Right renal cortex interstitium (tissue), 3 donors: Measurements from ENCODE around the gene CCDC142. TPM values are rescaled to one million over a fixed set of nuclear protein-coding genes. Genes with fewer than 3 reads are reported as not detected.
"Not testable (repeated sequence)": the region's sequence is repeated elsewhere in the genome, so short reads cannot be mapped to it uniquely, and the experiment has no call there.

Experiments
- DNase-seq, 3 donors: peaks; one replicate each; pipeline ENCODE4 v3.0.0-alpha.2; 2013; ENCODE audit warnings: low read depth in 3 of 3, low spot score in 2 of 3
- polyA plus RNA-seq, 3 donors: library from polyadenylated mRNA; unstranded; fragments of 120-200 nt; gene quantifications; one replicate each; pipeline ENCODE4 v1.2.1, GENCODE V29; 2013; ENCODE audit not compliant: insufficient read length in 3 of 3

CCDC142 gene
- polyA plus RNA-seq, 3 donors = 7.7 to 10.6 (median 10.1) TPM

- DNase-seq = no peak
Observed at GRCh38 chr2:74500578-74500946, 17.8 kb upstream of the CCDC142 start.

GRCh38 chr2:74499940-74500577 is 17.3 kb upstream of the CCDC142 start:
- no peak for DNase-seq

GRCh38 chr2:74499267-74499939 is 16.6 kb upstream of the CCDC142 start, which contains the start of gene LBX2:
Gene LBX2, minus strand, starts transcription at chr2:74499603. Its CDS starts 66 bp downstream, at chr2:74499537.
- no peak for DNase-seq

GRCh38 chr2:74498500-74499266 is 15.9 kb upstream of the CCDC142 start:
- DNase-seq = no peak

- DNase-seq = no peak
Observed at GRCh38 chr2:74497777-74498499, 15.1 kb upstream of the CCDC142 start.

- no peak for DNase-seq
Observed at GRCh38 chr2:74496997-74497776, 14.4 kb upstream of the CCDC142 start.

GRCh38 chr2:74495440-74495839 is 12.6 kb upstream of the CCDC142 start:
- no peak for DNase-seq

- DNase-seq = no peak
Observed at GRCh38 chr2:74493546-74493945, 10.7 kb upstream of the CCDC142 start.

- no peak for DNase-seq
Observed at GRCh38 chr2:74491648-74492544, 9.1 kb upstream of the CCDC142 start.

GRCh38 chr2:74489906-74490305 is 7.1 kb upstream of the CCDC142 start:
- DNase-seq = no peak

GRCh38 chr2:74488643-74489481 is 6.1 kb upstream of the CCDC142 start:
- no peak for DNase-seq

- DNase-seq = no peak
Observed at GRCh38 chr2:74486141-74486540, 3.3 kb upstream of the CCDC142 start.

- not testable (repeated sequence) for DNase-seq
Observed at GRCh38 chr2:74483675-74484164, 922 bp upstream of the CCDC142 start.

GRCh38 chr2:74481961-74482800 is 617 bp downstream of the CCDC142 start:
- DNase-seq = no peak

GRCh38 chr2:74481431-74481830 is 1.4 kb downstream of the CCDC142 start:
- no peak for DNase-seq

- DNase-seq = no peak
Observed at GRCh38 chr2:74474899-74475298, 7.9 kb downstream of the CCDC142 start.

GRCh38 chr2:74474481-74474880 is 8.3 kb downstream of the CCDC142 start:
- DNase-seq = no peak
